H9 (cell line): Measurements from ENCODE around the gene MRPS23. TPM values are rescaled to one million over a fixed set of nuclear protein-coding genes. Genes with fewer than 3 reads are reported as not detected.

Experiments used
- DNase-seq: peaks from one replicate; pipeline ENCODE4 v3.0.0-alpha.2; 2017
- H2AFZ ChIP-seq: one replicate; pipeline ENCODE4 v1.6.1; 2013; ENCODE audit warnings: mild to moderate bottlenecking, low read length, control low read depth, moderate library complexity
- H2AK5ac ChIP-seq: 2 replicates; pipeline ENCODE4 v1.6.1; 2013; ENCODE audit warnings: low read length, control low read depth, mixed read lengths; ENCODE audit not compliant: insufficient read length
- H2BK120ac ChIP-seq: one replicate; pipeline ENCODE4 v1.6.1; 2013; ENCODE audit warnings: low read depth, mild to moderate bottlenecking, low read length, control low read depth, inconsistent platforms; ENCODE audit not compliant: poor library complexity, severe bottlenecking
- H2BK12ac ChIP-seq: 2 replicates; pipeline ENCODE4 v1.6.1; 2013; ENCODE audit warnings: low read length, control low read depth, mixed read lengths, low read depth; ENCODE audit not compliant: insufficient read length
- H2BK15ac ChIP-seq: 2 replicates; pipeline ENCODE4 v1.6.1; 2013; ENCODE audit warnings: low read depth, low read length, control low read depth
- H2BK20ac ChIP-seq: one replicate; pipeline ENCODE4 v1.6.1; 2013; ENCODE audit warnings: low read depth, mild to moderate bottlenecking, low read length, control low read depth, inconsistent platforms; ENCODE audit not compliant: poor library complexity, severe bottlenecking
- H2BK5ac ChIP-seq: 2 replicates; pipeline ENCODE4 v1.6.1; 2013; ENCODE audit warnings: low read length, control low read depth, mixed read lengths; ENCODE audit not compliant: insufficient read length
- H3K14ac ChIP-seq: 2 replicates; pipeline ENCODE4 v1.6.1; 2013; ENCODE audit warnings: low read length, control low read depth; ENCODE audit not compliant: insufficient read depth
- H3K18ac ChIP-seq: 2 replicates; pipeline ENCODE4 v1.6.1; 2013; ENCODE audit warnings: low read depth, mild to moderate bottlenecking, mixed read lengths, low read length, control low read depth; ENCODE audit not compliant: insufficient read length
- H3K23ac ChIP-seq: 2 replicates; pipeline ENCODE4 v1.6.1; 2013; ENCODE audit warnings: low read length, control low read depth, mixed read lengths, low read depth; ENCODE audit not compliant: insufficient read length
- H3K23me2 ChIP-seq: 2 replicates; pipeline ENCODE4 v1.6.1; 2013; ENCODE audit warnings: low read depth, mild to moderate bottlenecking, mixed read lengths, low read length, control low read depth; ENCODE audit not compliant: insufficient read length, poor library complexity, severe bottlenecking
- H3K27ac ChIP-seq: 2 replicates; pipeline ENCODE4 v1.5.1; 2013; ENCODE audit warnings: low read length, control low read depth, mixed read lengths, low read depth; ENCODE audit not compliant: insufficient read length
- H3K27me3 ChIP-seq: 2 replicates; pipeline ENCODE4 v1.6.1; 2013; ENCODE audit warnings: low read length, control low read depth, inconsistent platforms; ENCODE audit not compliant: insufficient read depth
- H3K4ac ChIP-seq: 2 replicates; pipeline ENCODE4 v1.6.1; 2013; ENCODE audit warnings: low read depth, mild to moderate bottlenecking, control low read depth, inconsistent platforms, low read length, moderate library complexity
- H3K4me1 ChIP-seq: 2 replicates; pipeline ENCODE4 v1.6.1; 2013; ENCODE audit warnings: low read length, control low read depth, inconsistent platforms; ENCODE audit not compliant: insufficient read depth
- H3K4me2 ChIP-seq: 2 replicates; pipeline ENCODE4 v1.6.1; 2013; ENCODE audit warnings: low read length, control low read depth, mixed read lengths; ENCODE audit not compliant: insufficient read length, insufficient read depth
- H3K56ac ChIP-seq: 2 replicates; pipeline ENCODE4 v1.6.1; 2013; ENCODE audit warnings: low read depth, mild to moderate bottlenecking, mixed read lengths, low read length, control low read depth; ENCODE audit not compliant: insufficient read length
- H3K79me1 ChIP-seq: 2 replicates; pipeline ENCODE4 v1.6.1; 2013; ENCODE audit warnings: low read depth, mild to moderate bottlenecking, moderate library complexity, low read length, control low read depth, inconsistent platforms; ENCODE audit not compliant: insufficient read depth, poor library complexity, severe bottlenecking
- H3K79me2 ChIP-seq: 2 replicates; pipeline ENCODE4 v1.6.1; 2013; ENCODE audit warnings: low read length, control low read depth, inconsistent platforms; ENCODE audit not compliant: insufficient read depth
- H3K9ac ChIP-seq: 2 replicates; pipeline ENCODE4 v1.6.1; 2013; ENCODE audit warnings: low read length, control low read depth, mixed read lengths; ENCODE audit not compliant: insufficient read length; ENCODE audit errors: extremely low read depth
- H3K9me3 ChIP-seq: one replicate; pipeline ENCODE4 v1.6.1; 2013; ENCODE audit warnings: low read depth, low read length, inconsistent platforms; ENCODE audit not compliant: control insufficient read depth
- H3T11ph ChIP-seq: one replicate; pipeline ENCODE4 v1.6.1; 2013; ENCODE audit warnings: mild to moderate bottlenecking, low read length, control low read depth, inconsistent platforms
- H4K20me1 ChIP-seq: one replicate; pipeline ENCODE4 v1.6.1; 2013; ENCODE audit not compliant: control insufficient read depth, insufficient read length, insufficient read depth
- H4K5ac ChIP-seq: 2 replicates; pipeline ENCODE4 v1.6.1; 2013; ENCODE audit warnings: low read depth, mild to moderate bottlenecking, mixed read lengths, low read length, control low read depth; ENCODE audit not compliant: insufficient read length
- H4K8ac ChIP-seq: replicated peaks from 2 replicates; pipeline ENCODE4 v1.6.1; 2013; ENCODE audit warnings: low read length, control low read depth, mixed read lengths, low read depth; ENCODE audit not compliant: insufficient read length
- H4K91ac ChIP-seq: 2 replicates; pipeline ENCODE4 v1.6.1; 2013; ENCODE audit warnings: low read depth, mild to moderate bottlenecking, moderate library complexity, mixed read lengths, low read length, control low read depth; ENCODE audit not compliant: insufficient read length
- H3K27ac Mint-ChIP-seq, 3 experiments: 2 replicates in 2 of 3; 3 replicates in 1 of 3; pipeline ENCODE4 v1.8.0; 2020 to 2021; ENCODE audit warnings: mixed read lengths in 3 of 3, mild to moderate bottlenecking in 1 of 3, moderate library complexity in 1 of 3
- H3K27me3 Mint-ChIP-seq: 2 replicates; pipeline ENCODE4 v1.8.0; 2021; ENCODE audit warnings: low read depth, mild to moderate bottlenecking, moderate library complexity, mixed read lengths
- H3K36me3 Mint-ChIP-seq, 3 experiments: 2 replicates in 2 of 3; 3 replicates in 1 of 3; pipeline ENCODE4 v1.8.0; 2020 to 2021; ENCODE audit warnings: low read depth in 3 of 3, mixed read lengths in 3 of 3; ENCODE audit not compliant: insufficient read depth in 1 of 3
- H3K4me1 Mint-ChIP-seq, 2 experiments: 2 replicates each; pipeline ENCODE4 v1.8.0; 2020; ENCODE audit warnings: mixed read lengths in 2 of 2
- H3K4me3 Mint-ChIP-seq, 2 experiments: 2 replicates in 1 of 2; 3 replicates in 1 of 2; pipeline ENCODE4 v1.8.0; 2020 to 2021; ENCODE audit warnings: mild to moderate bottlenecking in 2 of 2, mixed read lengths in 2 of 2, moderate library complexity in 1 of 2
- H3K9me3 Mint-ChIP-seq, 2 experiments: 2 replicates in 1 of 2; 3 replicates in 1 of 2; pipeline ENCODE4 v1.8.0; 2020; ENCODE audit warnings: mild to moderate bottlenecking in 2 of 2, mixed read lengths in 2 of 2, moderate library complexity in 1 of 2
- CTCF ChIP-seq: fragments of 200-600 bp; sonication (generic); conservative IDR thresholded peaks from 3 replicates; pipeline ENCODE4 v1.8.0; 2021; ENCODE audit warnings: antibody characterized with exemption, mild to moderate bottlenecking
- WGBS: extraction: QIAGEN DNeasy Blood & Tissue Kit; methylation state at CpG from one replicate; pipeline ENCODE4 v1.1.7; 2013; ENCODE audit warnings: missing lambda C conversion rate, low lambda C conversion rate, mixed read lengths; ENCODE audit not compliant: insufficient read length; ENCODE audit errors: extremely low coverage; 5-methylcytosine and 5-hydroxymethylcytosine counted together
- total RNA-seq: library from RNA; stranded (reverse); gene quantifications from 2 replicates; pipeline ENCODE4 v1.2.1, GENCODE V29; 2021

MRPS23 gene
- total RNA-seq, 1 experiment from 2014 or later: 62.0 TPM

GRCh38 chr17:57839571-57839923 is 10.3 kb downstream of the MRPS23 start:
- Histone ChIP-seq H2BK15ac (no peak overlapping the region), H3K27ac (no peak overlapping the region), H3K79me2 (no peaks in the 10 kb centered on the region), H3K14ac (no peak overlapping the region), H2BK120ac (no peak overlapping the region), H3K4ac (no peak overlapping the region), H2AK5ac (no peak overlapping the region), H2BK20ac (no peak overlapping the region), H3K27me3 (no peaks in the 10 kb centered on the region), H4K91ac (no peak overlapping the region), H3T11ph (no peak overlapping the region), H2AFZ (no peak overlapping the region), H4K5ac (no peak overlapping the region), H3K56ac (no peak overlapping the region), H4K20me1 (no peaks in the 10 kb centered on the region), H2BK5ac (no peak overlapping the region), H3K9me3 (no peaks in the 10 kb centered on the region), H3K79me1 (no peaks in the 10 kb centered on the region), H3K23ac (no peak overlapping the region), H3K4me1 (no peaks in the 10 kb centered on the region), H3K4me2 (no peak overlapping the region), H3K18ac (no peak overlapping the region), H3K9ac (no peak overlapping the region), H2BK12ac (no peak overlapping the region), H4K8ac (no peak overlapping the region), H3K23me2 (no peaks in the 10 kb centered on the region)
- Mint-ChIP-seq H3K27me3 (no peaks in the 10 kb centered on the region), H3K4me1 (no peaks in the 10 kb centered on the region), H3K36me3 (peaks cover 10 to 35% (median 19%) of the 10 kb centered on the region in 3 experiments; a peak in 6 of 7 replicates), H3K9me3 (no peaks in the 10 kb centered on the region), H3K4me3 (no peak overlapping the region), H3K27ac (no peak overlapping the region)
- DNase-seq: no peak
- TF ChIP-seq CTCF: no peak
- WGBS: no CpG with 5 or more reads among the region's 6 CpGs
